Uterus (tissue), 4 donors: ENCODE results near the gene MSMB. TPM values are rescaled to one million over a fixed set of nuclear protein-coding genes. Genes with fewer than 3 reads are reported as not detected.

Source experiments
- DNase-seq, 2 donors: peaks; one replicate each; pipeline ENCODE4 v3.0.0-alpha.2; 2019 to 2020
- H3K27ac ChIP-seq, 2 donors: fragments of 200-600 bp; sonication (generic); 1 replicate in 1 of 2; 2 replicates in 1 of 2; pipeline ENCODE4 v1.5.1; 2016 to 2018
- H3K27me3 ChIP-seq, 2 donors: fragments of 200-600 bp; sonication (generic); one replicate each; pipeline ENCODE4 v1.5.1; 2018 to 2019; ENCODE audit warnings: control low read depth in 1 of 2
- H3K36me3 ChIP-seq, 2 donors: fragments of 200-600 bp; sonication (generic); one replicate each; pipeline ENCODE4 v1.5.1; 2019; ENCODE audit warnings: control low read depth in 1 of 2
- H3K4me1 ChIP-seq, 2 donors: fragments of 200-600 bp; sonication (generic); one replicate each; pipeline ENCODE4 v1.5.1; 2018 to 2019; ENCODE audit warnings: control low read depth in 1 of 2
- H3K4me3 ChIP-seq, 2 donors: fragments of 200-600 bp; sonication (generic); 1 replicate in 1 of 2; 2 replicates in 1 of 2; pipeline ENCODE4 v1.5.1; 2018 to 2019; ENCODE audit warnings: mild to moderate bottlenecking in 1 of 2
- H3K9me3 ChIP-seq, 2 donors: fragments of 200-600 bp; sonication (generic); one replicate each; pipeline ENCODE4 v1.5.1; 2019; ENCODE audit warnings: control low read depth in 1 of 2
- CTCF ChIP-seq, 4 experiments: fragments of 200-600 bp in 2 of 4; fragments of 450-650 bp in 2 of 4; sonication (generic) in 2 of 4; IDR thresholded peaks; one replicate each; pipeline ENCODE4 v1.5.1; 2016 to 2019; ENCODE audit warnings: antibody characterized with exemption in 4 of 4, mild to moderate bottlenecking in 2 of 4, moderate library complexity in 1 of 4
- POLR2A ChIP-seq, 2 donors: fragments of 450-650 bp; IDR thresholded peaks; one replicate each; pipeline ENCODE4 v1.6.1; 2016; ENCODE audit warnings: antibody characterized with exemption in 2 of 2, mild to moderate bottlenecking in 1 of 2, moderate library complexity in 1 of 2
- intact Hi-C: fragments of 100-400 bp; cut with DNase I; formaldehyde crosslinking; loops from one replicate; pipeline ENCODE4 v1.15.1; 2023; ENCODE audit warnings: low total_unique reads
- total RNA-seq, 4 donors: library from RNA; depleted of rRNA in 3 of 4; stranded (reverse); fragments of >200 nt in 3 of 4; gene quantifications; one replicate each; pipeline versions ENCODE4 v1.1.0 to v1.2.4, GENCODE V29; 2014 to 2023
- donor health status: DM: yes; HTN: yes; CAD: no.

The MSMB gene
- total RNA-seq, 4 donors from 2014 or later = not detected

- TF ChIP-seq POLR2A (IDR thresholded peaks at IDR 0.05) (no peak), CTCF (IDR thresholded peaks at IDR 0.05) (no peak)
- Histone ChIP-seq H3K36me3 (no peaks in the 10 kb centered on the region), H3K27ac (no peak overlapping the region), H3K27me3 (no peaks in the 10 kb centered on the region), H3K9me3 (no peaks in the 10 kb centered on the region), H3K4me1 (no peaks in the 10 kb centered on the region), H3K4me3 (no peak overlapping the region)
- intact Hi-C loops = no loop called here
- no peak for DNase-seq
These were observed 8.8 kb downstream of the MSMB start for GRCh38 chr10:46037107-46037825.

DNA sequence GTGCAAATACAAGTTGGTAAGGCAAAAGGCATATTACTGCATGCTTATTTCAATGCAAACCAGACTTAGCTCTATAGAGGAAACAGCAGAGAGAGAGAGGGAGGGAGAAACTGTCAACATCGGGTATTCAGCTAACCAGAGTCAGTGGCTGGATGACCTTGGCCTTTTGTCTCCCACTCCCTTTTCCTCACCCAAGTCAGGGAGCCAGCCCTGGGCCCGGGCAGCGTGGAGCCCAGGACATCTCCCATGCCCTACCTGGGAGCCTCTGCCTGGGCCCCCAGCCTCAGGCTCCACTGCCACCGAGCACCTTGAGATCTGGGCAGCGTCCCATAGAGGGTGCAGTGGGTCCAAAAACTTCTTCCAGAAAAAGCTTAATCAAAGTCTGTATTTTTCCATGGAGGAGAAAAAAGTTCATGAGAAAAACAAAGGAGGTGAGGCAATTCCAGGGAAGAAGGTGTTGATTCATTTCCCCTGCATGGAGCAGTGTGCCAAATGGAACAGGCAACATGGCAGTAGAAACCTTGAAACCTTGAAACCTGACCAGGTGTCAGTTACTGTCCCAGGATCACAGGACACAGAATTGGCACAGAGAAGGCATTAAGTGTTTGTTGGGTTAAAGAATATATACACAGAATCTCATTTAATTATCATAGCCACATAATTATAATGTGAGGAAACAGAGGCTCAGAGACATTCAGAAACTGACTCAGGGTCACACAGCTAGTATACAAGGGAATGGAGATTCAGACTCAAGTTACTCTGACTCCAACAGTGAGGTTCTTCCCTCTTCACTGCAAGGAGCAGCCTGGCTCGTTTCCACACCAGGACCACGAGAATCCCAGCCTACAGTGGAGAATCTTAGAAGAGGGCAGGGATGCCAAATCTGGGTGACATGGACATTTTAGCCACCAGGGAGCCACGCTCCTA, 9.9 kb downstream of the MSMB start:
- Histone ChIP-seq H3K4me3 (no peak overlapping the region), H3K27ac (no peak overlapping the region), H3K36me3 (no peaks in the 10 kb centered on the region), H3K27me3 (no peaks in the 10 kb centered on the region), H3K9me3 (no peaks in the 10 kb centered on the region), H3K4me1 (no peaks in the 10 kb centered on the region)
- intact Hi-C loops = no loop called here
- peak in 1 of 2 donors; percentile 18 for DNase-seq
- TF ChIP-seq CTCF (IDR thresholded peaks at IDR 0.05) (no peak), POLR2A (IDR thresholded peaks at IDR 0.05) (no peak)

DNA sequence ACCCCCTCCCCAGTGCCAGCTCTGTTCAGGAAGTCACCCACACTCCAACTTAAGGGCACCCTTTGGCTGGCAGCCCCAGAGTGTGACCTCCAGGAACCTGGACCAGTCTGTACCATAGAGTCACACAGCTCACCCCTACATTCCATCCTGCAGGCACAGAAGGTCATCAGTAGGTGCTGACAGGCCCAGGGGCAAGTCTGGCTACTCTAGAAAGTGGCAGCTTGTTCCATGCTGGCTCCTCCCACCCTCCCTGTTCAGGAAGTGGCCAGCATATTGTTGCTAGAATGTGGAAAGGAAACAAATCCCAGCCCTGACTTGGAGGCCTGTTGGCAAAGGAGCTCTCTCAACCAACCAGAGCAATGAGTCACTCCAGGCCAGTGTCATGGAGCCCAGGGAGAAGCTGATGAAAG, 12.5 kb downstream of the MSMB start:
- H3K27me3 ChIP-seq = no peaks in the 10 kb centered on the region

GRCh38 chr10:46031648-46032532, 14.2 kb downstream of the MSMB start:
- no peak for TF ChIP-seq CTCF (IDR thresholded peaks at IDR 0.05)
- no peak for TF ChIP-seq POLR2A (IDR thresholded peaks at IDR 0.05)
- no peak overlapping the region for H3K27ac ChIP-seq
- H3K4me1 ChIP-seq = peaks cover 0 to 8% of the 10 kb centered on the region in 2 donors
- intact Hi-C loops = no loop called here
- H3K27me3 ChIP-seq = no peaks in the 10 kb centered on the region
- no peaks in the 10 kb centered on the region for H3K9me3 ChIP-seq
- H3K36me3 ChIP-seq = no peaks in the 10 kb centered on the region
- H3K4me3 ChIP-seq = no peak overlapping the region
- DNase-seq = no peak

More for the DNA sequence above, 12.5 kb downstream of the MSMB start:
- DNase-seq = peak in 1 of 2 donors; percentile 20
- no peak for TF ChIP-seq CTCF (IDR thresholded peaks at IDR 0.05)
- no peak for TF ChIP-seq POLR2A (IDR thresholded peaks at IDR 0.05)
- Histone ChIP-seq H3K9me3 (no peaks in the 10 kb centered on the region), H3K4me1 (peaks cover 0 to 8% of the 10 kb centered on the region in 2 donors), H3K36me3 (no peaks in the 10 kb centered on the region), H3K4me3 (no peak overlapping the region), H3K27ac (no peak overlapping the region)
- intact Hi-C loops = no loop called here
